ENCODE data around the gene NDC1. TPM values are rescaled to one million over a fixed set of nuclear protein-coding genes. Genes with fewer than 3 reads are reported as not detected.

Gene NDC1
- total and polyA plus RNA-seq, 2 of the 4 experiments (the other 2 are of a cell fraction), result 11.8 to 33.9 TPM

GRCh38 chr1:53734650-53735211, 103.4 kb downstream of the NDC1 start:
- in situ Hi-C loops (cut with MboI; ENCODE audit: low sequenced_read_pairs) (no loop called here), intact Hi-C loops (cut with micrococcal nuclease) (loop anchor here (5.0 kb wide), 1 partner anchor 47 kb away; no protein-coding TSS in a partner anchor), dilution Hi-C loops (cut with HindIII; ENCODE audit: low sequenced_read_pairs, unreplicated experiment) (no loop called here)
- Histone ChIP-seq H3K18ac (ENCODE audit: low read depth, low read length) (peak overlapping the region; percentile 100), H4K5ac (ENCODE audit: low read depth, low read length) (peak overlapping the region; percentile 19), H3K23ac (ENCODE audit: low read depth, low read length) (peak overlapping the region; percentile 18; the same call in 1 of the 2 replicates), H2AK9ac (replicated peaks; ENCODE audit: low read depth, low read length, poor library complexity) (peak overlapping the region; percentile 49), H3K9ac (ENCODE audit: low read depth, low read length) (peak overlapping the region; percentile 11; the same call in 1 of the 2 replicates), H3K4me1 (ENCODE audit: control insufficient read depth, insufficient read depth, low read length) (peaks cover 40% of the 10 kb centered on the region), H3K79me1 (ENCODE audit: low read depth in 1 of 2, low read length in 2 of 2) (peaks cover 20 to 63% of the 10 kb centered on the region in 2 experiments), H4K91ac (ENCODE audit: insufficient read depth, low read depth, low read length) (peak overlapping the region; percentile 92), H3K4me2 (ENCODE audit: low read depth, low read length) (peak overlapping the region; percentile 9), H3K27me3 (ENCODE audit: control insufficient read depth, insufficient read depth, low read length) (no peaks in the 10 kb centered on the region), H3K27ac (ENCODE audit: insufficient read depth, low read length) (peak overlapping the region; percentile 95), H2BK120ac (ENCODE audit: low read depth, low read length) (peak overlapping the region; percentile 86), H2BK20ac (ENCODE audit: low read depth, low read length) (peak overlapping the region; percentile 87), H2BK15ac (ENCODE audit: low read depth, low read length) (peak overlapping the region; percentile 95; the same call in 2 of the 3 replicates), H3K4me3 (ENCODE audit: insufficient read depth, low read depth, low read length) (no peak overlapping the region), H2AK5ac (ENCODE audit: low read depth, low read length) (peak overlapping the region; percentile 79), H3K9me3 (ENCODE audit: control insufficient read depth, insufficient read depth, low read length) (no peaks in the 10 kb centered on the region), H4K8ac (ENCODE audit: low read depth in 2 of 2, low read length in 2 of 2) (peak overlapping the region; percentile 32 to 89), H3K4ac (ENCODE audit: low read depth, low read length) (peak overlapping the region; percentile 80), H2BK5ac (ENCODE audit: low read depth, low read length, poor library complexity, severe bottlenecking) (peak overlapping the region; percentile 96), H3K14ac (replicated peaks; ENCODE audit: low read depth, low read length) (peak overlapping the region; percentile 53), H3K9me1 (ENCODE audit: insufficient read depth, low read length) (peaks cover 25% of the 10 kb centered on the region; the same call in 1 of the 2 replicates), H3K36me3 (ENCODE audit: control insufficient read depth, insufficient read depth, low read length) (no peaks in the 10 kb centered on the region), H3K56ac (ENCODE audit: extremely low read depth, insufficient read depth, low read length) (peak overlapping the region; percentile 54), H4K20me1 (ENCODE audit: insufficient read depth, low read length) (0 out of 2 replicates have a peak, but pooled peaks cover 4% of the 10 kb centered on the region), H2AFZ (replicated peaks; ENCODE audit: low read length, poor library complexity) (peak overlapping the region; percentile 71)
- ChIA-PET CTCF (interaction anchor here (1.3 kb wide), 1 partner anchor 19 kb away, joined by 4 read pairs; no protein-coding TSS in a partner anchor), POLR2A (ENCODE audit: unreplicated experiment) (no interaction called here)
- 23% methylated on average over 2 of the region's 10 CpGs; no CpG with 5 or more reads in 1 of the 2 experiments for WGBS, 2 experiments (ENCODE audit: extremely low coverage in 2 of 2, insufficient read length in 1 of 2)
- DNase-seq, result peak; percentile 94
- ATAC-seq (ENCODE audit: low read depth), result peak; percentile 2; the same call in 1 of the 2 replicates
- no TSS peak for BruUV-seq (replicated peaks)
- no peak for TF ChIP-seq USF2 (IDR thresholded peaks at IDR 0.05; ENCODE audit: low read depth, low read length)
- no peak for TF ChIP-seq NFE2L2 (IDR thresholded peaks at IDR 0.05; ENCODE audit: low read depth, low read length)
- TF ChIP-seq MAFK (IDR thresholded peaks at IDR 0.05; ENCODE audit: low read depth, low read length), result no peak
- TF ChIP-seq POLR2A (IDR thresholded peaks at IDR 0.05; ENCODE audit: low read depth, low read length), result peak; percentile 43; the same call in 1 of the 2 replicates
- TF ChIP-seq CEBPB (IDR thresholded peaks at IDR 0.05; ENCODE audit: low read depth, low read length), result no peak
- TF ChIP-seq MAZ (IDR thresholded peaks at IDR 0.05; ENCODE audit: borderline replicate concordance, low read depth, low read length), result peak; percentile 81
- TF ChIP-seq CHD1 (IDR thresholded peaks at IDR 0.05; ENCODE audit: low read depth, low read length), result no peak
- no peak for TF ChIP-seq RFX5 (IDR thresholded peaks at IDR 0.05; ENCODE audit: low read depth, low read length)
- no peak for TF ChIP-seq CTCF (conservative IDR thresholded peaks at IDR 0.05; ENCODE audit: low read depth, low read length)
- TF ChIP-seq ELK1 (IDR thresholded peaks at IDR 0.05; ENCODE audit: borderline replicate concordance, low read depth, low read length), result no peak
- TF ChIP-seq MXI1 (IDR thresholded peaks at IDR 0.05; ENCODE audit: borderline replicate concordance, low read depth, low read length), result no peak
- 0 out of 2 replicates have a peak, but pooled peaks have one; percentile 10 for TF ChIP-seq BHLHE40 (IDR thresholded peaks at IDR 0.05; ENCODE audit: low read depth, low read length)
- TF ChIP-seq FOS (IDR thresholded peaks at IDR 0.05; ENCODE audit: low read depth, low read length), result 0 out of 2 replicates have a peak, but pooled peaks have one; percentile 15
- TF ChIP-seq RCOR1 (IDR thresholded peaks at IDR 0.05; ENCODE audit: insufficient replicate concordance, low read length), result peak; percentile 45

All from IMR-90 (cell line).